Measurements from ENCODE around the gene ZSWIM5.
"Not testable (repeated sequence)": the region's sequence is repeated elsewhere in the genome, so short reads cannot be mapped to it uniquely, and the experiment has no call there.

The ZSWIM5 gene

DNA sequence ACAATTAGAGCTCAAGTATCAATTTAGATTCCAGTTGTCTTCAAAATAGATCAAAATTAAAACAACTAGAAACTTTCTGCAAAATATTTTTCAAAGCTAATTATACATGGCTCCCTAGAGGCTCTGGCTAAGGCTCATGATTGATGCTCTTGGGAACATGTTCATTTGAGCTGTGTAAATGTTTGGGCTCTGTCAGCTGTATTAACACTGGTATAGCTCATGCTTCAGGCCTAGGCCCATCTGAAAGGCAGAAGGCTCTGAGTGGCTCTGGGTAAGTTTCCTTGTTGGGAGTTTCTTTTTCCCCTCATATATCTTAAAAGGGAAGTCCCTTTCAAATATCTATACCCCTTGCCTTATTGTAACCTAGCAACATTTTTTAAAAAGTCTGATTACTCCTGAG, 113.1 kb downstream of the ZSWIM5 start:
- no peak for DNase-seq (ENCODE audit: low spot score)
- TF ChIP-seq, protein P1, sequence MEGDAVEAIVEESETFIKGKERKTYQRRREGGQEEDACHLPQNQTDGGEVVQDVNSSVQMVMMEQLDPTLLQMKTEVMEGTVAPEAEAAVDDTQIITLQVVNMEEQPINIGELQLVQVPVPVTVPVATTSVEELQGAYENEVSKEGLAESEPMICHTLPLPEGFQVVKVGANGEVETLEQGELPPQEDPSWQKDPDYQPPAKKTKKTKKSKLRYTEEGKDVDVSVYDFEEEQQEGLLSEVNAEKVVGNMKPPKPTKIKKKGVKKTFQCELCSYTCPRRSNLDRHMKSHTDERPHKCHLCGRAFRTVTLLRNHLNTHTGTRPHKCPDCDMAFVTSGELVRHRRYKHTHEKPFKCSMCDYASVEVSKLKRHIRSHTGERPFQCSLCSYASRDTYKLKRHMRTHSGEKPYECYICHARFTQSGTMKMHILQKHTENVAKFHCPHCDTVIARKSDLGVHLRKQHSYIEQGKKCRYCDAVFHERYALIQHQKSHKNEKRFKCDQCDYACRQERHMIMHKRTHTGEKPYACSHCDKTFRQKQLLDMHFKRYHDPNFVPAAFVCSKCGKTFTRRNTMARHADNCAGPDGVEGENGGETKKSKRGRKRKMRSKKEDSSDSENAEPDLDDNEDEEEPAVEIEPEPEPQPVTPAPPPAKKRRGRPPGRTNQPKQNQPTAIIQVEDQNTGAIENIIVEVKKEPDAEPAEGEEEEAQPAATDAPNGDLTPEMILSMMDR (IDR thresholded peaks at IDR 0.05; ENCODE audit: extremely low read depth, missing control alignments): no peak

DNA sequence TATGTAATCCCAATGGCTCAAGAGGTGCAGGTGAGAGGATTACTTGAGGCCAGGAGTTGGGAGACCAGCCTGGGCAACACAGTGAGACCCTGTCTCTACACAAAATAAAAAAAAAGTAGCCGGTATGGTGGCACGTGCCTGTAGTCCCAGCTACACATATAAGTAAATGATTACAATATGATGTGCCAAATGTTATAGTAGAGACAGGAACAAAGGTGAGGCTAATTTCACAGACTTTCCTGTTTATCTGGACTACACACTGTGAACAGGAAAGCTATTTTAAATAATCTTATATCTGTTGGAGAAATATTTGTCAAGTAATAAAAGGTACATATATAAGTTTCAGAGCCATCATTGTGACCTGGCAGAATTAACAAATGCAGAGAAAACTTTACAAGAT, 116.7 kb downstream of the ZSWIM5 start:
- no peak for DNase-seq (ENCODE audit: low spot score)
- TF ChIP-seq, protein P1 (IDR thresholded peaks at IDR 0.05; ENCODE audit: extremely low read depth, missing control alignments): no peak

GRCh38 chr1:45084562-45084961, 121.8 kb downstream of the ZSWIM5 start:
- TF ChIP-seq, protein P1 (IDR thresholded peaks at IDR 0.05; ENCODE audit: extremely low read depth, missing control alignments): no peak
- DNase-seq (ENCODE audit: low spot score): no peak

- no peak for DNase-seq (ENCODE audit: low spot score)
- TF ChIP-seq, protein P1 (IDR thresholded peaks at IDR 0.05; ENCODE audit: extremely low read depth, missing control alignments): no peak
These were observed 126.9 kb downstream of the ZSWIM5 start for GRCh38 chr1:45079533-45079932.

DNA sequence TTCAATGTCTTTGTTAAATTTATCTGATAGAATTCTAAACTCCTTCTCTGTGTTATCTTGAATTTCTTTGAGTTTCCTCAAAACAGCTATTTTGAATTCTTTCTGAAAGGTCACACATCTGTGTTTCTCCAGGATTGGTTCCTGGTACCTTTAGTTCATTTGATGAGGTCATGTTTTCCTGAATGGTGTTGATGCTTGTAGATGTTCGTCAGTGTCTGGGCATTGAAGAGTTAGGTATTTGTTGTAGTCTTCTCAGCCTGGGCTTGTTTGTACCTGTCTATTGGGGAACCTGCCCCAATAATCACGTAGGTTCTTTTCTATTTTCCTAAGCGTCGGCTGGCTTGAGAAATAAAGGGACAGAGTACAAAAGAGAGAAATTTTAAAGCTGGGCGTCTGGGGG, 129.4 kb downstream of the ZSWIM5 start:
- not testable (repeated sequence) for DNase-seq (ENCODE audit: low spot score)

DNA sequence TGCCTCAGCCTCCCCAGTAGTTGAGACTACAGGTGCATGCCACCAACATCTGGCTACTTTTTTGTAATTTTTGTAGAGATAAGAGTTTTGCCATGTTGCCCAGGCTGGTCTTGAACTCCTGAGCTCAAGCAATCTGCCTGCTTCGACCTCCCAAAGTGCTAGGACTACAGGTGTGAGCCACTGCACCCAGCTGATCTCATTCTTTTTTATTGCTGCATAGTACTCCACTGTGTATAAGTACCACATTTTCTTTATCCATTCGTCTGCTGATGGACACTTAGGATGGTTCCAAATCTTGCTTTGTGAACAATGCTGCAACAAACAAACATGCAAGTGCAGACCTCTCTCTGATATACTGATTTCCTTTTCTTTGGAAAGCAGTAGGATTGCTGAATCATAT, 134.8 kb downstream of the ZSWIM5 start:
- TF ChIP-seq, protein P1 (IDR thresholded peaks at IDR 0.05; ENCODE audit: extremely low read depth, missing control alignments): no peak
- DNase-seq (ENCODE audit: low spot score): no peak

- TF ChIP-seq, protein P1 (IDR thresholded peaks at IDR 0.05; ENCODE audit: extremely low read depth, missing control alignments): no peak
- DNase-seq (ENCODE audit: low spot score): no peak
These were observed 138.6 kb downstream of the ZSWIM5 start for GRCh38 chr1:45067806-45068205.

GRCh38 chr1:45065083-45065482, 141.3 kb downstream of the ZSWIM5 start:
- TF ChIP-seq, protein P1 (IDR thresholded peaks at IDR 0.05; ENCODE audit: extremely low read depth, missing control alignments): no peak

GRCh38 chr1:45062463-45062862, 143.9 kb downstream of the ZSWIM5 start:
- DNase-seq (ENCODE audit: low spot score): not testable (repeated sequence)

More at GRCh38 chr1:45065083-45065482, 141.3 kb downstream of the ZSWIM5 start:
- DNase-seq (ENCODE audit: low spot score): no peak

Data from GM20000 (cell line).